Activated CD8-positive, alpha-beta memory T cell treated with anti-CD3 and anti-CD28 coated beads for 1 hour (primary cell): ENCODE measurements around the gene ICE1.
"Not testable (repeated sequence)": the region's sequence is repeated elsewhere in the genome, so short reads cannot be mapped to it uniquely, and the experiment has no call there.

Experiments used
- DNase-seq, 2 donors: peaks; one replicate each; pipeline ENCODE4 v3.0.0-alpha.2; 2020; ENCODE audit warnings: low read depth in 1 of 2; ENCODE audit errors: extremely low read depth in 1 of 2

ICE1 gene

GRCh38 chr5:5432020-5432707, 9.7 kb downstream of the ICE1 start:
- DNase-seq: no peak

- no peak for DNase-seq
These were observed 13.8 kb downstream of the ICE1 start for GRCh38 chr5:5436203-5436760.

- no peak for DNase-seq
These were observed 15.0 kb downstream of the ICE1 start for GRCh38 chr5:5437227-5438172.

- DNase-seq: no peak
These were observed 29.4 kb downstream of the ICE1 start for GRCh38 chr5:5451863-5452262.

GRCh38 chr5:5453131-5453530, 30.7 kb downstream of the ICE1 start:
- no peak for DNase-seq

GRCh38 chr5:5454391-5454790, 31.9 kb downstream of the ICE1 start:
- DNase-seq: no peak

GRCh38 chr5:5456858-5457257, 34.4 kb downstream of the ICE1 start:
- no peak for DNase-seq

- DNase-seq: no peak
These were observed 37.8 kb downstream of the ICE1 start for GRCh38 chr5:5460311-5460710.

GRCh38 chr5:5461012-5461411, 38.5 kb downstream of the ICE1 start:
- DNase-seq: no peak

- DNase-seq: no peak
These were observed 41.7 kb downstream of the ICE1 start for GRCh38 chr5:5464036-5464715.

- no peak for DNase-seq
These were observed 43.8 kb downstream of the ICE1 start for GRCh38 chr5:5466227-5466626.

- DNase-seq: no peak
These were observed 45.3 kb downstream of the ICE1 start for GRCh38 chr5:5467737-5468136.

GRCh38 chr5:5470933-5471332, 48.5 kb downstream of the ICE1 start:
- no peak for DNase-seq

- DNase-seq: no peak
These were observed 50.7 kb downstream of the ICE1 start for GRCh38 chr5:5473226-5473625.

GRCh38 chr5:5474961-5475360, 52.5 kb downstream of the ICE1 start:
- DNase-seq: no peak

- no peak for DNase-seq
These were observed 53.5 kb downstream of the ICE1 start for GRCh38 chr5:5475975-5476374.

GRCh38 chr5:5479578-5479977, 57.1 kb downstream of the ICE1 start:
- DNase-seq: not testable (repeated sequence)

GRCh38 chr5:5480481-5481111, 58.1 kb downstream of the ICE1 start:
- DNase-seq: no peak

GRCh38 chr5:5481206-5481605, 58.7 kb downstream of the ICE1 start:
- no peak for DNase-seq

GRCh38 chr5:5481633-5482032, 59.2 kb downstream of the ICE1 start:
- DNase-seq: no peak

- DNase-seq: no peak
These were observed 60.9 kb downstream of the ICE1 start for GRCh38 chr5:5483350-5483749.
